Measurements from ENCODE around the gene CATSPERD. TPM values are rescaled to one million over a fixed set of nuclear protein-coding genes. Genes with fewer than 3 reads are reported as not detected.

Gene CATSPERD
- total and polyA plus RNA-seq, 9 of the 15 experiments (the other 6 are each of a cell fraction or from before 2014, with no cell fraction given): not detected

GRCh38 chr19:5717215-5717935 lies 3.1 kb upstream of the CATSPERD start:
- 55% methylated on average over 8 of the region's 8 CpGs for WGBS (ENCODE audit: insufficient coverage, low coverage, missing lambda C conversion rate)
- Histone ChIP-seq H3K9me3 (replicated peaks; ENCODE audit: control insufficient read depth, insufficient read depth, low read depth, low read length) (no peaks in the 10 kb centered on the region), H3K4me1 (replicated peaks in 1 of 2; ENCODE audit: control insufficient read depth in 2 of 2, insufficient read depth in 2 of 2, low read length in 2 of 2) (peaks cover 13 to 28% of the 10 kb centered on the region in 2 experiments; a peak in 4 of 5 replicates), H3K9me1 (ENCODE audit: control insufficient read depth, insufficient read depth, low read length) (no peaks in the 10 kb centered on the region), H3K4me2 (ENCODE audit: insufficient read depth, low read length) (peak overlapping the region; percentile 98), H2AFZ (ENCODE audit: low read depth, low read length) (no peak overlapping the region), H3K27ac (ENCODE audit: extremely low read depth, low read depth, low read length) (peak overlapping the region; percentile 99), H3K9ac (ENCODE audit: insufficient read depth in 1 of 2, low read depth in 2 of 2, low read length in 2 of 2) (peak overlapping the region; percentile 98 to 99), H4K20me1 (replicated peaks; ENCODE audit: control insufficient read depth, insufficient read depth, low read length) (peaks cover 12% of the 10 kb centered on the region; the same call in 1 of the 2 replicates), H3K36me3 (ENCODE audit: control insufficient read depth, insufficient read depth, low read length) (peaks cover 54% of the 10 kb centered on the region), H3K27me3 (ENCODE audit: control insufficient read depth in 2 of 2, insufficient read depth in 2 of 2, low read length in 2 of 2) (no peaks in the 10 kb centered on the region), H3K79me2 (ENCODE audit: control insufficient read depth, insufficient read depth, low read length) (peaks cover 69% of the 10 kb centered on the region), H3K4me3 (peak overlapping the region; percentile 98)
- no peak for FAIRE-seq
- in situ Hi-C loops (cut with MboI): no loop called here
- BruUV-seq (replicated peaks): no TSS peak
- ATAC-seq: no peak
- no peak for DNase-seq (ENCODE audit: extremely low read depth in 1 of 4, low spot score in 3 of 4)
- intact Hi-C loops (cut with micrococcal nuclease): no loop called here
- CTCF ChIA-PET (ENCODE audit: low intra/inter-chr PET ratio): no interaction called here
- POLR2A ChIA-PET: interaction anchor here (0.6 to 3.3 kb wide), 11 partner anchors 9 to 1660 kb away, joined by 3 to 31 read pairs (median 6); partner anchors contain the start of genes NDUFA11, RPL36 and VMAC
- no peak for TF ChIP-seq GTF2A2 (tag; IDR thresholded peaks at IDR 0.05)
- TF ChIP-seq ZNF143 (CRISPR knock-in tag; IDR thresholded peaks at IDR 0.05): 0 out of 2 replicates have a peak, but pooled peaks have one; percentile 12
- TF ChIP-seq DMBX1 (CRISPR knock-in tag; IDR thresholded peaks at IDR 0.05; ENCODE audit: borderline replicate concordance): 0 out of 2 replicates have a peak, but pooled peaks have one; percentile 17
- 0 out of 2 replicates have a peak, but pooled peaks have one; percentile 39 for TF ChIP-seq LCOR (CRISPR knock-in tag; IDR thresholded peaks at IDR 0.05)
- 0 out of 2 replicates have a peak, but pooled peaks have one; percentile 30 for TF ChIP-seq GABPB1 (CRISPR knock-in tag; IDR thresholded peaks at IDR 0.05)
- TF ChIP-seq HDAC1 (IDR thresholded peaks at IDR 0.05): no peak
- 0 out of 2 replicates have a peak, but pooled peaks have one; percentile 32 for TF ChIP-seq ZFX (CRISPR knock-in tag; IDR thresholded peaks at IDR 0.05)
- no peak for TF ChIP-seq FOSL1 (tag; conservative IDR thresholded peaks at IDR 0.05)
- no peak for TF ChIP-seq TCF3 (CRISPR knock-in tag; IDR thresholded peaks at IDR 0.05)
- TF ChIP-seq DDX20 (tag; IDR thresholded peaks at IDR 0.05; ENCODE audit: low read depth): no peak
- no peak for TF ChIP-seq CCNT2 (IDR thresholded peaks at IDR 0.05; ENCODE audit: borderline replicate concordance, extremely low read depth, insufficient read length, low read depth, low read length)
- TF ChIP-seq FOXA3 (CRISPR knock-in tag; conservative IDR thresholded peaks at IDR 0.05 in 1 of 2, IDR thresholded peaks at IDR 0.05 in 1 of 2): 0 out of 4 replicates have a peak, but pooled peaks of 1 of the 2 experiments have one; percentile 23
- 0 out of 2 replicates have a peak, but pooled peaks have one; percentile 9 for TF ChIP-seq POLR2G (IDR thresholded peaks at IDR 0.05; ENCODE audit: low read depth, low read length)
- 0 out of 2 replicates have a peak, but pooled peaks have one; percentile 42 for TF ChIP-seq TCF15 (CRISPR knock-in tag; IDR thresholded peaks at IDR 0.05)
- no peak for TF ChIP-seq SAFB2 (IDR thresholded peaks at IDR 0.05; ENCODE audit: borderline replicate concordance, low read depth, low read length, severe bottlenecking)
- TF ChIP-seq NRF1 (conservative IDR thresholded peaks at IDR 0.05 in 1 of 2, IDR thresholded peaks at IDR 0.05 in 1 of 2): no peak
- no peak for TF ChIP-seq MCM3 (IDR thresholded peaks at IDR 0.05)
- no peak for TF ChIP-seq DEAF1 (CRISPR knock-in tag; IDR thresholded peaks at IDR 0.05)

Data from K562 (cell line).